K562 (cell line): ENCODE measurements around the gene BEST2. TPM values are rescaled to one million over a fixed set of nuclear protein-coding genes. Genes with fewer than 3 reads are reported as not detected.

Experiments
- ATAC-seq: fragments of 200-7000 bp; cut with Tn5 transposase; 3 replicates; pipeline ENCODE4 v1.9.1; 2020; ENCODE audit warnings: moderate library complexity
- BruUV-seq: library from RNA; stranded (reverse); fragments of 400-500 nt; replicated peaks from 2 replicates; lab custom pipeline; 2021; lab: Mats Ljungman, UMichigan
- CTCF ChIA-PET: fragments of 300-600 bp; formaldehyde crosslinking; extraction: SDS; loops from one replicate; lab custom pipeline; 2021; ENCODE audit warnings: low intra/inter-chr PET ratio; lab: Yijun Ruan, JAX
- POLR2A ChIA-PET: fragments of 300-600, 350-650 bp; sonication (Branson Sonifier 250); formaldehyde crosslinking; extraction: SDS; loops from one replicate; lab custom pipeline; 2021; ENCODE audit warnings: antibody characterized with exemption, inconsistent platforms; lab: Yijun Ruan, JAX
- DNase-seq, 4 experiments: peaks; one replicate each; pipeline versions ENCODE4 v3.0.0 to v3.0.0-alpha.2; 2011 to 2018; ENCODE audit warnings: low spot score in 3 of 4, mixed read lengths in 3 of 4; ENCODE audit errors: extremely low read depth in 1 of 4
- FAIRE-seq: peaks from 2 replicates; lab custom pipeline; 2011; peaks lifted over from hg19 to GRCh38; lab: Jason Lieb, UNC
- H2AFZ ChIP-seq: 2 replicates; pipeline ENCODE4 v1.6.0; 2011; ENCODE audit warnings: low read depth, low read length, control low read depth, inconsistent platforms
- H3K27ac ChIP-seq: fragments of 200-600 bp; 3 replicates; pipeline ENCODE4 v1.8.0; 2011; ENCODE audit warnings: low read depth, mild to moderate bottlenecking, control low read depth, inconsistent platforms, low read length, moderate library complexity, mixed read lengths; ENCODE audit errors: extremely low read depth
- H3K27me3 ChIP-seq, 2 experiments: fragments of 300-600 bp in 1 of 2; 2 replicates in 1 of 2; 3 replicates in 1 of 2; pipeline versions ENCODE4 v1.6.0 to v1.8.0; 2011; ENCODE audit warnings: inconsistent platforms in 2 of 2, low read length in 2 of 2, mild to moderate bottlenecking in 1 of 2, mixed read lengths in 1 of 2, moderate library complexity in 1 of 2; ENCODE audit not compliant: control insufficient read depth in 2 of 2, insufficient read depth in 2 of 2
- H3K36me3 ChIP-seq: fragments of 300-600 bp; 3 replicates; pipeline ENCODE4 v1.8.0; 2011; ENCODE audit warnings: mild to moderate bottlenecking, low read length, inconsistent platforms; ENCODE audit not compliant: control insufficient read depth, insufficient read depth
- H3K4me1 ChIP-seq, 2 experiments: fragments of 200-600 bp in 1 of 2; replicated peaks in 1 of 2; 2 replicates in 1 of 2; 3 replicates in 1 of 2; pipeline versions ENCODE4 v1.5.1 to v1.8.0; 2011; ENCODE audit warnings: inconsistent platforms in 2 of 2, low read length in 2 of 2, mild to moderate bottlenecking in 1 of 2, mixed read lengths in 1 of 2, moderate library complexity in 1 of 2; ENCODE audit not compliant: control insufficient read depth in 2 of 2, insufficient read depth in 2 of 2
- H3K4me2 ChIP-seq: 2 replicates; pipeline ENCODE4 v1.6.1; 2011; ENCODE audit warnings: low read length, control low read depth, inconsistent platforms, mixed read lengths; ENCODE audit not compliant: insufficient read depth
- H3K4me3 ChIP-seq: fragments of 200-600 bp; sonication (generic), shearing (Covaris generic); 2 replicates; pipeline ENCODE4 v1.5.1; 2016; ENCODE audit warnings: control low read depth, inconsistent platforms
- H3K79me2 ChIP-seq: fragments of 200-600 bp; 3 replicates; pipeline ENCODE4 v1.8.0; 2011; ENCODE audit warnings: low read length, inconsistent platforms; ENCODE audit not compliant: control insufficient read depth, insufficient read depth
- H3K9ac ChIP-seq, 2 experiments: 2 replicates each; pipeline versions ENCODE4 v1.6.0 to v1.6.1; 2011; ENCODE audit warnings: low read depth in 2 of 2, low read length in 2 of 2, control low read depth in 1 of 2, inconsistent platforms in 1 of 2, mild to moderate bottlenecking in 1 of 2, mixed read lengths in 1 of 2; ENCODE audit not compliant: insufficient read depth in 1 of 2
- H3K9me1 ChIP-seq: one replicate; pipeline ENCODE4 v1.6.0; 2011; ENCODE audit warnings: inconsistent platforms, mild to moderate bottlenecking, low read length, moderate library complexity; ENCODE audit not compliant: control insufficient read depth, insufficient read depth
- H3K9me3 ChIP-seq: replicated peaks from 2 replicates; pipeline ENCODE4 v1.5.1; 2011; ENCODE audit warnings: low read depth, low read length, inconsistent platforms; ENCODE audit not compliant: control insufficient read depth, insufficient read depth
- H4K20me1 ChIP-seq: replicated peaks from 2 replicates; pipeline ENCODE4 v1.6.1; 2011; ENCODE audit warnings: low read length, inconsistent platforms, mixed read lengths; ENCODE audit not compliant: control insufficient read depth, insufficient read depth
- BCL6 ChIP-seq: fragments of 250-450 bp; sonication (Bioruptor Pico); IDR thresholded peaks from 2 replicates; pipeline ENCODE4 v1.4.0; 2020
- TEAD4 ChIP-seq, 2 experiments: sonication (generic) in 1 of 2; formaldehyde crosslinking in 1 of 2; IDR thresholded peaks; 2 replicates each; pipeline versions ENCODE4 v1.6.1 to v1.8.0; 2012 to 2022; ENCODE audit warnings: borderline replicate concordance in 1 of 2, inconsistent platforms in 1 of 2, low read length in 1 of 2, mild to moderate bottlenecking in 1 of 2, missing genetic modification reagents in 1 of 2
- TRIM28 ChIP-seq: fragments of 450-650 bp; IDR thresholded peaks from 2 replicates; pipeline ENCODE4 v1.6.1; 2017
- ZBTB40 ChIP-seq, 2 experiments: fragments of 450-650 bp in 1 of 2; sonication (generic) in 1 of 2; formaldehyde crosslinking in 1 of 2; IDR thresholded peaks; 2 replicates each; pipeline versions ENCODE4 v1.7.1 to v1.9.0; 2016 to 2022; ENCODE audit warnings: inconsistent platforms in 1 of 2, mild to moderate bottlenecking in 1 of 2, missing genetic modification reagents in 1 of 2
- ZC3H11A ChIP-seq: IDR thresholded peaks from 2 replicates; pipeline ENCODE4 v1.6.1; 2012; ENCODE audit warnings: low read depth, low read length, improper control_type of control experiment
- ZNF146 ChIP-seq: IDR thresholded peaks from one replicate; pipeline ENCODE4 v1.6.1; 2018; ENCODE audit warnings: missing compliant biosample characterization; ENCODE audit not compliant: unreplicated experiment
- ZNF551 ChIP-seq: fragments of 250-450 bp; sonication (Bioruptor Pico); IDR thresholded peaks from 2 replicates; pipeline ENCODE4 v1.5.0; 2021; ENCODE audit warnings: mild to moderate bottlenecking, moderate library complexity
- WGBS: fragments of 100-300 bp; shearing (Covaris generic); methylation state at CpG from one replicate; pipeline ENCODE4 v1.1.6; 2016; ENCODE audit warnings: low coverage, mixed read lengths; ENCODE audit not compliant: insufficient coverage; ENCODE audit errors: missing lambda C conversion rate; 5-methylcytosine and 5-hydroxymethylcytosine counted together
- in situ Hi-C: fragments of 300-500 bp; cut with MboI; formaldehyde crosslinking; loops from 4 replicates; pipeline ENCODE4 v1.15.0; 2018; ENCODE audit warnings: inconsistent platforms, mixed read lengths
- intact Hi-C: fragments of 100-400 bp; cut with micrococcal nuclease; formaldehyde crosslinking; loops from 2 replicates; pipeline ENCODE4 v1.14.2; 2022
- polyA plus RNA-seq, 8 experiments: library from polyadenylated mRNA; depleted of rRNA in 4 of 8; stranded (reverse) in 5 of 8; unstranded in 3 of 8; fragments of >200 nt; fragmentation: Nextera tagmentation in 2 of 8; fragmentation: Illumina TruSeq in 1 of 8; extraction: Ambion mirVana in 2 of 8; extraction: Trizol in 1 of 8; gene quantifications; 2 replicates each; pipeline versions ENCODE4 v1.2.1 to v1.2.3, GENCODE V29; 2011 to 2014; ENCODE audit warnings: inconsistent platforms in 1 of 8, missing spikeins in 1 of 8
- total RNA-seq, 7 experiments: library from RNA; depleted of rRNA in 6 of 7; stranded (reverse); fragments of >200 nt in 6 of 7; fragmentation: Illumina TruSeq in 2 of 7; extraction: Trizol in 2 of 7; gene quantifications; 2 replicates each; pipeline versions ENCODE4 v1.2.1 to v1.2.3, GENCODE V29; 2011 to 2021; ENCODE audit warnings: low replicate concordance in 1 of 7
- TF ChIP-seq, protein P1 (sequence below): sonication (generic); formaldehyde crosslinking; IDR thresholded peaks from 2 replicates; pipeline ENCODE4 v1.9.0; 2022; ENCODE audit warnings: mild to moderate bottlenecking, missing genetic modification reagents

BEST2 gene
- total and polyA plus RNA-seq, 9 of the 15 experiments (the other 6 are each of a cell fraction or from before 2014, with no cell fraction given): not detected

GRCh38 chr19:12750851-12751250, 740 bp upstream of the BEST2 start:
- POLR2A ChIA-PET: interaction anchor here (1.0 to 1.9 kb wide), 2 partner anchors 15 to 42 kb away, joined by 4 to 5 read pairs; no protein-coding TSS in a partner anchor
- in situ Hi-C loops: no loop called here
- Histone ChIP-seq H4K20me1 (no peaks in the 10 kb centered on the region), H3K36me3 (peaks cover 22% of the 10 kb centered on the region; the same call in 2 of the 3 replicates), H3K27me3 (peaks cover 20 to 36% of the 10 kb centered on the region in 2 experiments; a peak in 3 of 5 replicates), H3K9me3 (peaks cover 9% of the 10 kb centered on the region), H3K27ac (no peak overlapping the region), H2AFZ (no peak overlapping the region), H3K4me1 (peaks cover 0 to 26% of the 10 kb centered on the region in 2 experiments; a peak in 3 of 5 replicates), H3K9ac (no peak overlapping the region; a peak in 1 of 4 replicates), H3K9me1 (no peaks in the 10 kb centered on the region), H3K79me2 (no peaks in the 10 kb centered on the region), H3K4me2 (no peak overlapping the region), H3K4me3 (no peak overlapping the region)
- CTCF ChIA-PET: interaction anchor here (0.6 kb wide), 1 partner anchor 93 kb away, joined by 3 read pairs; no protein-coding TSS in a partner anchor
- intact Hi-C loops: no loop called here
- BruUV-seq: no TSS peak
- DNase-seq (no peak), FAIRE-seq (peak; percentile 40), ATAC-seq (no peak)
- WGBS: 7% methylated on average over 9 of the region's 9 CpGs
- TF ChIP-seq ZC3H11A (no peak), BCL6 (CRISPR knock-in tag) (no peak), ZBTB40 (IDR thresholded peaks at IDR 0.05) (no peak), ZBTB40 (CRISPR knock-in tag; IDR thresholded peaks at IDR 0.05) (no peak), ZNF551 (CRISPR knock-in tag) (no peak), TEAD4 (IDR thresholded peaks at IDR 0.05; ENCODE audit: low read length) (no peak), TEAD4 (CRISPR knock-in tag; IDR thresholded peaks at IDR 0.05; ENCODE audit: borderline replicate concordance) (no peak), TRIM28 (no peak), ZNF146 (CRISPR knock-in tag) (no peak)
- TF ChIP-seq, protein P1, sequence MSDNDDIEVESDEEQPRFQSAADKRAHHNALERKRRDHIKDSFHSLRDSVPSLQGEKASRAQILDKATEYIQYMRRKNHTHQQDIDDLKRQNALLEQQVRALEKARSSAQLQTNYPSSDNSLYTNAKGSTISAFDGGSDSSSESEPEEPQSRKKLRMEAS: no peak
